BJ (cell line): ENCODE measurements around the gene PLOD1. TPM values are rescaled to one million over a fixed set of nuclear protein-coding genes. Genes with fewer than 3 reads are reported as not detected.

Source experiments
- CTCF ChIA-PET: fragments of 350-600 bp; formaldehyde crosslinking; extraction: SDS; loops from one replicate; lab custom pipeline; 2021; ENCODE audit warnings: antibody characterized with exemption, inconsistent platforms; lab: Yijun Ruan, JAX
- POLR2A ChIA-PET: fragments of 300-600 bp; sonication (Branson Sonifier 250); formaldehyde crosslinking; extraction: SDS; loops from one replicate; lab custom pipeline; 2021; ENCODE audit warnings: antibody characterized with exemption; lab: Charles Lee
- DNase-seq: peaks from one replicate; pipeline ENCODE4 v3.0.0-alpha.2; 2011; ENCODE audit warnings: low read depth
- H3K27me3 ChIP-seq: 2 replicates; pipeline ENCODE4 v1.6.0; 2011; ENCODE audit warnings: low read length; ENCODE audit not compliant: control insufficient read depth, insufficient read depth
- H3K36me3 ChIP-seq: 2 replicates; pipeline ENCODE4 v1.5.1; 2011; ENCODE audit warnings: low read length; ENCODE audit not compliant: control insufficient read depth, insufficient read depth
- H3K4me3 ChIP-seq: 2 replicates; pipeline ENCODE4 v1.5.1; 2011; ENCODE audit warnings: low read depth, mild to moderate bottlenecking, control low read depth, low read length
- polyA plus RNA-seq: library from polyadenylated mRNA; depleted of rRNA; stranded (reverse); fragments of >200 nt; gene quantifications from 2 replicates; pipeline ENCODE4 v1.2.3, GENCODE V29; 2011
- TF ChIP-seq, protein P1 (sequence below): IDR thresholded peaks from 2 replicates; pipeline ENCODE4 v1.5.1; 2011; ENCODE audit warnings: low read depth, mild to moderate bottlenecking, control low read depth, inconsistent platforms, low read length, moderate library complexity; ENCODE audit not compliant: insufficient read depth

The PLOD1 gene
- polyA plus RNA-seq, 1 experiment = 851 TPM

- peaks cover 20% of the 10 kb centered on the region for H3K36me3 ChIP-seq
- TF ChIP-seq, protein P1, sequence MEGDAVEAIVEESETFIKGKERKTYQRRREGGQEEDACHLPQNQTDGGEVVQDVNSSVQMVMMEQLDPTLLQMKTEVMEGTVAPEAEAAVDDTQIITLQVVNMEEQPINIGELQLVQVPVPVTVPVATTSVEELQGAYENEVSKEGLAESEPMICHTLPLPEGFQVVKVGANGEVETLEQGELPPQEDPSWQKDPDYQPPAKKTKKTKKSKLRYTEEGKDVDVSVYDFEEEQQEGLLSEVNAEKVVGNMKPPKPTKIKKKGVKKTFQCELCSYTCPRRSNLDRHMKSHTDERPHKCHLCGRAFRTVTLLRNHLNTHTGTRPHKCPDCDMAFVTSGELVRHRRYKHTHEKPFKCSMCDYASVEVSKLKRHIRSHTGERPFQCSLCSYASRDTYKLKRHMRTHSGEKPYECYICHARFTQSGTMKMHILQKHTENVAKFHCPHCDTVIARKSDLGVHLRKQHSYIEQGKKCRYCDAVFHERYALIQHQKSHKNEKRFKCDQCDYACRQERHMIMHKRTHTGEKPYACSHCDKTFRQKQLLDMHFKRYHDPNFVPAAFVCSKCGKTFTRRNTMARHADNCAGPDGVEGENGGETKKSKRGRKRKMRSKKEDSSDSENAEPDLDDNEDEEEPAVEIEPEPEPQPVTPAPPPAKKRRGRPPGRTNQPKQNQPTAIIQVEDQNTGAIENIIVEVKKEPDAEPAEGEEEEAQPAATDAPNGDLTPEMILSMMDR = no peak
- CTCF ChIA-PET = interaction anchor here (1.5 to 1.7 kb wide), 2 partner anchors 10 to 13 kb away, joined by 3 read pairs; no protein-coding TSS in a partner anchor
- no peaks in the 10 kb centered on the region for H3K27me3 ChIP-seq
- H3K4me3 ChIP-seq = no peak overlapping the region
- POLR2A ChIA-PET = interaction anchor here (0.6 kb wide), 1 partner anchor 35 kb away, joined by 4 read pairs; no protein-coding TSS in a partner anchor
- DNase-seq = no peak
Observed at GRCh38 chr1:11991969-11992676, 57.6 kb downstream of the PLOD1 start.

- H3K36me3 ChIP-seq = peaks cover 24% of the 10 kb centered on the region
- H3K27me3 ChIP-seq = no peaks in the 10 kb centered on the region
- no peak for DNase-seq
- no peak overlapping the region for H3K4me3 ChIP-seq
- TF ChIP-seq, protein P1 = no peak
- ChIA-PET POLR2A (no interaction called here), CTCF (interaction anchor here (0.6 to 1.4 kb wide), 2 partner anchors 15 to 34 kb away, joined by 3 to 4 read pairs; no protein-coding TSS in a partner anchor)
Observed at GRCh38 chr1:11997081-11997850, 62.7 kb downstream of the PLOD1 start.

GRCh38 chr1:11998636-11999035, 64.1 kb downstream of the PLOD1 start:
- TF ChIP-seq, protein P1 = no peak
- Histone ChIP-seq H3K36me3 (peaks cover 22% of the 10 kb centered on the region), H3K27me3 (no peaks in the 10 kb centered on the region), H3K4me3 (no peak overlapping the region)
- no peak for DNase-seq
- ChIA-PET POLR2A (no interaction called here), CTCF (no interaction called here)

DNA sequence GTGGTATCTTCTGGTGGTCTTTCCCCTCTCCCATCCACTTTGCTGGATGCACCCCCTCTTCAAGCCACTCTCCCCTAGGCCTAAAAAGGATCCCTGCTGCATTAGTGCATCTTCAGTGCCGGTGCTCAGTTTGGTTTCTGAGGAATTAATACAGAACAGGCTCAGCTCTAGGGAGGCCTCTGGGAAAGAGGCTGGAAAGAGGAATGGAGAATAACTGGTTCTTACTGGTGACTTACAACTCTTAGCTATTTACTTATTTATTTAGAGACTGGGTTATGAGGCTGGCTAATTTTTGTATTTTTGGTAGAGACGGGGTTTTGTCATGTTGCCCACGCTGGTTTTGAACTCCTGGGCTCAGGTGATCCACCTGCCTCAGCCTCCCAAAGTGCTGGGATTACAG, 64.7 kb downstream of the PLOD1 start:
- no peaks in the 10 kb centered on the region for H3K27me3 ChIP-seq
- ChIA-PET POLR2A (no interaction called here), CTCF (interaction anchor here (0.6 to 1.1 kb wide), 2 partner anchors 46 to 161 kb away, joined by 3 read pairs; no protein-coding TSS in a partner anchor)
- peaks cover 28% of the 10 kb centered on the region for H3K36me3 ChIP-seq
- no peak overlapping the region for H3K4me3 ChIP-seq
- TF ChIP-seq, protein P1 = no peak
- no peak for DNase-seq
